DND-41 (cell line): Measurements from ENCODE around the gene NTN4.

ENCODE experiments used
- ATAC-seq: fragments of 200-7000 bp; cut with Tn5 transposase; 3 replicates; pipeline ENCODE4 v1.9.1; 2021; ENCODE audit warnings: low read depth; ENCODE audit not compliant: insufficient read depth
- DNase-seq: peaks from one replicate; pipeline ENCODE4 v3.0.0-alpha.2; 2020
- H2AFZ ChIP-seq: 2 replicates; pipeline ENCODE4 v1.6.0; 2012; ENCODE audit warnings: low read depth, low read length
- H3K27ac ChIP-seq: 2 replicates; pipeline ENCODE4 v1.5.1; 2012; ENCODE audit warnings: low read length, inconsistent platforms
- H3K27me3 ChIP-seq: fragments of 200-600 bp; sonication (generic); 2 replicates; pipeline ENCODE4 v1.6.0; 2012; ENCODE audit warnings: low read length, mild to moderate bottlenecking, inconsistent platforms; ENCODE audit not compliant: insufficient read depth, poor library complexity
- H3K36me3 ChIP-seq: 2 replicates; pipeline ENCODE4 v1.5.1; 2012; ENCODE audit warnings: low read length, inconsistent platforms; ENCODE audit not compliant: insufficient read depth
- H3K4me1 ChIP-seq: 2 replicates; pipeline ENCODE4 v1.5.1; 2012; ENCODE audit warnings: mild to moderate bottlenecking, low read length; ENCODE audit not compliant: insufficient read depth
- H3K4me2 ChIP-seq: 2 replicates; pipeline ENCODE4 v1.6.0; 2012; ENCODE audit warnings: mild to moderate bottlenecking, moderate library complexity, low read length, inconsistent platforms; ENCODE audit not compliant: insufficient read depth
- H3K4me3 ChIP-seq, 2 experiments: fragments of 200-600 bp in 1 of 2; shearing (Covaris generic) in 1 of 2; 2 replicates each; pipeline ENCODE4 v1.5.1; 2012 to 2016; ENCODE audit warnings: inconsistent platforms in 2 of 2, low read length in 2 of 2, mild to moderate bottlenecking in 2 of 2, low read depth in 1 of 2, moderate library complexity in 1 of 2
- H3K79me2 ChIP-seq: 2 replicates; pipeline ENCODE4 v1.6.0; 2012; ENCODE audit warnings: low read length, inconsistent platforms; ENCODE audit not compliant: insufficient read depth
- H3K9ac ChIP-seq: 2 replicates; pipeline ENCODE4 v1.6.0; 2012; ENCODE audit warnings: low read depth, mild to moderate bottlenecking, inconsistent platforms, low read length, moderate library complexity
- H3K9me3 ChIP-seq: 2 replicates; pipeline ENCODE4 v1.5.1; 2012; ENCODE audit warnings: low read length, moderate library complexity, mild to moderate bottlenecking, inconsistent platforms; ENCODE audit not compliant: insufficient read depth, severe bottlenecking
- H4K20me1 ChIP-seq: 2 replicates; pipeline ENCODE4 v1.6.0; 2012; ENCODE audit warnings: low read length; ENCODE audit not compliant: insufficient read depth
- CTCF ChIP-seq: IDR thresholded peaks from 2 replicates; pipeline ENCODE4 v1.5.1; 2012; ENCODE audit warnings: borderline replicate concordance, low read length, moderate library complexity, mild to moderate bottlenecking; ENCODE audit not compliant: poor library complexity, severe bottlenecking; ENCODE audit errors: extremely low read depth
- EZH2 ChIP-seq: IDR thresholded peaks from 3 replicates; pipeline ENCODE4 v1.6.1; 2012; ENCODE audit warnings: borderline replicate concordance, low read depth, mild to moderate bottlenecking, moderate library complexity, low read length, inconsistent platforms; ENCODE audit not compliant: severe bottlenecking

NTN4 gene

GRCh38 chr12:95608252-95609033 is 182.1 kb downstream of the NTN4 start:
- no peaks in the 10 kb centered on the region for H3K4me1 ChIP-seq
- no peak overlapping the region for H2AFZ ChIP-seq
- TF ChIP-seq EZH2 (no peak), CTCF (no peak)
- H3K4me2 ChIP-seq, result no peak overlapping the region
- no peaks in the 10 kb centered on the region for H3K27me3 ChIP-seq
- H3K4me3 ChIP-seq, result no peak overlapping the region
- no peaks in the 10 kb centered on the region for H3K79me2 ChIP-seq
- no peak overlapping the region for H3K27ac ChIP-seq
- H3K36me3 ChIP-seq, result no peaks in the 10 kb centered on the region
- no peaks in the 10 kb centered on the region for H3K9me3 ChIP-seq
- H3K9ac ChIP-seq, result no peak overlapping the region
- no peak for ATAC-seq
- DNase-seq, result no peak
- no peaks in the 10 kb centered on the region for H4K20me1 ChIP-seq
